BJ (cell line): ENCODE results near the gene SERPINA12. TPM values are rescaled to one million over a fixed set of nuclear protein-coding genes. Genes with fewer than 3 reads are reported as not detected.

Experiments
- CTCF ChIA-PET: fragments of 350-600 bp; formaldehyde crosslinking; extraction: SDS; loops from one replicate; lab custom pipeline; 2021; ENCODE audit warnings: antibody characterized with exemption, inconsistent platforms; lab: Yijun Ruan, JAX
- POLR2A ChIA-PET: fragments of 300-600 bp; sonication (Branson Sonifier 250); formaldehyde crosslinking; extraction: SDS; loops from one replicate; lab custom pipeline; 2021; ENCODE audit warnings: antibody characterized with exemption; lab: Charles Lee
- DNase-seq: peaks from one replicate; pipeline ENCODE4 v3.0.0-alpha.2; 2011; ENCODE audit warnings: low read depth
- H3K27me3 ChIP-seq: 2 replicates; pipeline ENCODE4 v1.6.0; 2011; ENCODE audit warnings: low read length; ENCODE audit not compliant: control insufficient read depth, insufficient read depth
- H3K36me3 ChIP-seq: 2 replicates; pipeline ENCODE4 v1.5.1; 2011; ENCODE audit warnings: low read length; ENCODE audit not compliant: control insufficient read depth, insufficient read depth
- H3K4me3 ChIP-seq: 2 replicates; pipeline ENCODE4 v1.5.1; 2011; ENCODE audit warnings: low read depth, mild to moderate bottlenecking, control low read depth, low read length
- CTCF ChIP-seq: IDR thresholded peaks from 2 replicates; pipeline ENCODE4 v1.5.1; 2011; ENCODE audit warnings: low read depth, mild to moderate bottlenecking, control low read depth, inconsistent platforms, low read length, moderate library complexity; ENCODE audit not compliant: insufficient read depth
- polyA plus RNA-seq: library from polyadenylated mRNA; depleted of rRNA; stranded (reverse); fragments of >200 nt; gene quantifications from 2 replicates; pipeline ENCODE4 v1.2.3, GENCODE V29; 2011

SERPINA12 gene
- polyA plus RNA-seq, 1 experiment, result not detected

GRCh38 chr14:94461526-94462218 is 47.6 kb downstream of the SERPINA12 start:
- Histone ChIP-seq H3K36me3 (no peaks in the 10 kb centered on the region), H3K4me3 (no peak overlapping the region), H3K27me3 (no peaks in the 10 kb centered on the region)
- no peak for TF ChIP-seq CTCF
- ChIA-PET POLR2A (no interaction called here), CTCF (no interaction called here)
- DNase-seq, result no peak

GRCh38 chr14:94460631-94461416 is 48.4 kb downstream of the SERPINA12 start:
- CTCF ChIA-PET, result no interaction called here

GRCh38 chr14:94458558-94459205 is 50.6 kb downstream of the SERPINA12 start:
- POLR2A ChIA-PET, result no interaction called here
- TF ChIP-seq CTCF, result no peak
- no peak overlapping the region for H3K4me3 ChIP-seq
- H3K36me3 ChIP-seq, result no peaks in the 10 kb centered on the region
- no peak for DNase-seq
- H3K27me3 ChIP-seq, result no peaks in the 10 kb centered on the region
- CTCF ChIA-PET, result interaction anchor here (1.4 kb wide), 1 partner anchor 28 kb away, joined by 5 read pairs; no protein-coding TSS in a partner anchor

More at GRCh38 chr14:94460631-94461416, 48.4 kb downstream of the SERPINA12 start:
- TF ChIP-seq CTCF, result no peak
- POLR2A ChIA-PET, result no interaction called here
- no peak overlapping the region for H3K4me3 ChIP-seq
- H3K27me3 ChIP-seq, result no peaks in the 10 kb centered on the region
- no peaks in the 10 kb centered on the region for H3K36me3 ChIP-seq
- no peak for DNase-seq

- Histone ChIP-seq H3K36me3 (no peaks in the 10 kb centered on the region), H3K27me3 (no peaks in the 10 kb centered on the region), H3K4me3 (no peak overlapping the region)
- ChIA-PET CTCF (no interaction called here), POLR2A (no interaction called here)
- DNase-seq, result no peak
- TF ChIP-seq CTCF, result no peak
Measured at GRCh38 chr14:94458096-94458495, 51.2 kb downstream of the SERPINA12 start.

GRCh38 chr14:94455928-94456327 is 53.3 kb downstream of the SERPINA12 start:
- ChIA-PET CTCF (interaction anchor here (1.0 kb wide), 1 partner anchor 9 kb away, joined by 3 read pairs; no protein-coding TSS in a partner anchor), POLR2A (no interaction called here)
- no peak for TF ChIP-seq CTCF
- Histone ChIP-seq H3K27me3 (no peaks in the 10 kb centered on the region), H3K36me3 (no peaks in the 10 kb centered on the region), H3K4me3 (no peak overlapping the region)
- DNase-seq, result no peak
